ENCODE data around the gene NUP210L. TPM values are rescaled to one million over a fixed set of nuclear protein-coding genes. Genes with fewer than 3 reads are reported as not detected.
A peak's percentile ranks its signal among the peaks of the same experiment; 100 is the strongest.

Gene NUP210L
- total and polyA plus RNA-seq, 9 of the 15 experiments (the other 6 are each of a cell fraction or from before 2014, with no cell fraction given): 0.01 to 0.04 TPM; not detected in 7

- no peak for TF ChIP-seq SMARCA5 (IDR thresholded peaks at IDR 0.05)
- peak; percentile 51 for TF ChIP-seq FOSL1 (tag; conservative IDR thresholded peaks at IDR 0.05)
- TF ChIP-seq ZNF134 (CRISPR knock-in tag; conservative IDR thresholded peaks at IDR 0.05): no peak
- TF ChIP-seq HINFP (tag; conservative IDR thresholded peaks at IDR 0.05; ENCODE audit: low read depth): no peak
- TF ChIP-seq ZNF589 (CRISPR knock-in tag; IDR thresholded peaks at IDR 0.05; ENCODE audit: low read depth): peak; percentile 67; the same call in 1 of the 2 replicates
- TF ChIP-seq NR2F6 (CRISPR knock-in tag; IDR thresholded peaks at IDR 0.05): no peak
- TF ChIP-seq FOXM1 (IDR thresholded peaks at IDR 0.05; ENCODE audit: low read depth): no peak
- no peak for TF ChIP-seq FOXM1 (CRISPR knock-in tag; IDR thresholded peaks at IDR 0.05; ENCODE audit: low read depth)
- no peak for TF ChIP-seq TRIM25 (IDR thresholded peaks at IDR 0.05; ENCODE audit: borderline replicate concordance)
- TF ChIP-seq VEZF1 (CRISPR knock-in tag; IDR thresholded peaks at IDR 0.05): peak; percentile 87
- 0 out of 2 replicates have a peak, but pooled peaks have one; percentile 10 for TF ChIP-seq IRF1 (CRISPR knock-in tag; IDR thresholded peaks at IDR 0.05; ENCODE audit: borderline replicate concordance)
- no peak for TF ChIP-seq MAFG (tag; conservative IDR thresholded peaks at IDR 0.05)
- no peak for TF ChIP-seq ZNF277 (CRISPR knock-in tag; IDR thresholded peaks at IDR 0.05; ENCODE audit: borderline replicate concordance)
- TF ChIP-seq POLR2AphosphoS2 (IDR thresholded peaks at IDR 0.05; ENCODE audit: low read length): 0 out of 2 replicates have a peak, but pooled peaks have one; percentile 49
- no peak for TF ChIP-seq TOE1 (IDR thresholded peaks at IDR 0.05; ENCODE audit: borderline replicate concordance)
- TF ChIP-seq TOE1 (CRISPR knock-in tag; IDR thresholded peaks at IDR 0.05; ENCODE audit: borderline replicate concordance, low read depth): no peak
- TF ChIP-seq UBTF (IDR thresholded peaks at IDR 0.05; ENCODE audit: borderline replicate concordance in 1 of 2, low read depth in 2 of 2, low read length in 2 of 2): peak in 1 of 2 experiments; percentile 72; a peak in 2 of 4 replicates
These were observed 208.9 kb downstream of the NUP210L start (continued) for GRCh38 chr1:153945795-153946621.

Data from K562 (cell line).